Measurements from ENCODE around the gene YTHDF2. TPM values are rescaled to one million over a fixed set of nuclear protein-coding genes. Genes with fewer than 3 reads are reported as not detected.

The YTHDF2 gene
- total RNA-seq, 1 experiment from 2014 or later, result 51.5 TPM

- no TSS peak for BruUV-seq (replicated peaks)
Observed at GRCh38 chr1:28803662-28804061, 66.9 kb downstream of the YTHDF2 start.

DNA sequence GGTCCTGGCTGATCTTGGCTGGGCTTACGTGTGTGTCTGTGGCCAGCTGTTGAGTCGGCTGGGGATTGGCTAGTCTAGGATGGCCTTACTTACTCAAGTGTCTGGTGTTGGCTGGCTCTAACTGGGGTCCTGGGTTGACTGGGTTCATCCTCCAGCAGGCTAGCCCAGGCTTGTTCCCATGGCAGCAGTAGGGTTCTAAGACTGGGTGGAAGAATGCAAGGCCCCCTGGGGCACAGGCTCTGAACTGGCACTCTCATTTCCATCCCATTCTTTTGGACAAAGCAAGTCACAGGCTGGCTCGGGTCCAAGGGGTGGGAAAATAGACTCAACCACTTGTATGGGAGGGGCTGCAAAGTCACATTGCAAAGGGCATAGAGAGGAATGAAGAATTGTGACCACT is 67.3 kb downstream of the YTHDF2 start:
- no TSS peak for BruUV-seq (replicated peaks)
- Histone ChIP-seq H3K4me1 (no peaks in the 10 kb centered on the region), H3K4me3 (ENCODE audit: low read depth, low read length) (no peak overlapping the region), H3K36me3 (ENCODE audit: control insufficient read depth, insufficient read depth, low read length) (no peaks in the 10 kb centered on the region), H3K27me3 (replicated peaks; ENCODE audit: control insufficient read depth, insufficient read depth, low read length) (no peaks in the 10 kb centered on the region), H3K9me3 (no peaks in the 10 kb centered on the region)
- Mint-ChIP-seq H3K27ac (ENCODE audit: unreplicated experiment) (no peak overlapping the region), H3K4me3 (ENCODE audit: unreplicated experiment) (no peak overlapping the region), H3K36me3 (ENCODE audit: insufficient read depth, unreplicated experiment) (no peaks in the 10 kb centered on the region), H3K27me3 (ENCODE audit: insufficient read depth, unreplicated experiment) (no peaks in the 10 kb centered on the region), H3K9me3 (ENCODE audit: unreplicated experiment) (no peaks in the 10 kb centered on the region), H3K4me1 (ENCODE audit: low read depth, unreplicated experiment) (no peaks in the 10 kb centered on the region)
- intact Hi-C loops (cut with micrococcal nuclease; ENCODE audit: unreplicated experiment), result no loop called here
- CTCF ChIA-PET, result no interaction called here
- no peak for DNase-seq
- TF ChIP-seq, protein P1, sequence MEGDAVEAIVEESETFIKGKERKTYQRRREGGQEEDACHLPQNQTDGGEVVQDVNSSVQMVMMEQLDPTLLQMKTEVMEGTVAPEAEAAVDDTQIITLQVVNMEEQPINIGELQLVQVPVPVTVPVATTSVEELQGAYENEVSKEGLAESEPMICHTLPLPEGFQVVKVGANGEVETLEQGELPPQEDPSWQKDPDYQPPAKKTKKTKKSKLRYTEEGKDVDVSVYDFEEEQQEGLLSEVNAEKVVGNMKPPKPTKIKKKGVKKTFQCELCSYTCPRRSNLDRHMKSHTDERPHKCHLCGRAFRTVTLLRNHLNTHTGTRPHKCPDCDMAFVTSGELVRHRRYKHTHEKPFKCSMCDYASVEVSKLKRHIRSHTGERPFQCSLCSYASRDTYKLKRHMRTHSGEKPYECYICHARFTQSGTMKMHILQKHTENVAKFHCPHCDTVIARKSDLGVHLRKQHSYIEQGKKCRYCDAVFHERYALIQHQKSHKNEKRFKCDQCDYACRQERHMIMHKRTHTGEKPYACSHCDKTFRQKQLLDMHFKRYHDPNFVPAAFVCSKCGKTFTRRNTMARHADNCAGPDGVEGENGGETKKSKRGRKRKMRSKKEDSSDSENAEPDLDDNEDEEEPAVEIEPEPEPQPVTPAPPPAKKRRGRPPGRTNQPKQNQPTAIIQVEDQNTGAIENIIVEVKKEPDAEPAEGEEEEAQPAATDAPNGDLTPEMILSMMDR (IDR thresholded peaks at IDR 0.05; ENCODE audit: insufficient read depth in 1 of 2, low read depth in 1 of 2, low read length in 1 of 2, severe bottlenecking in 1 of 2, unreplicated experiment in 1 of 2), result no peak
- POLR2A ChIA-PET, result no interaction called here

More at GRCh38 chr1:28803662-28804061, 66.9 kb downstream of the YTHDF2 start:
- H3K4me1 ChIP-seq, result no peaks in the 10 kb centered on the region
- no peaks in the 10 kb centered on the region for H3K9me3 ChIP-seq
- TF ChIP-seq, protein P1 (IDR thresholded peaks at IDR 0.05; ENCODE audit: insufficient read depth in 1 of 2, low read depth in 1 of 2, low read length in 1 of 2, severe bottlenecking in 1 of 2, unreplicated experiment in 1 of 2), result no peak
- intact Hi-C loops (cut with micrococcal nuclease; ENCODE audit: unreplicated experiment), result no loop called here
- Mint-ChIP-seq H3K4me3 (ENCODE audit: unreplicated experiment) (no peak overlapping the region), H3K4me1 (ENCODE audit: low read depth, unreplicated experiment) (no peaks in the 10 kb centered on the region), H3K27me3 (ENCODE audit: insufficient read depth, unreplicated experiment) (no peaks in the 10 kb centered on the region), H3K36me3 (ENCODE audit: insufficient read depth, unreplicated experiment) (no peaks in the 10 kb centered on the region), H3K27ac (ENCODE audit: unreplicated experiment) (no peak overlapping the region), H3K9me3 (ENCODE audit: unreplicated experiment) (no peaks in the 10 kb centered on the region)
- H3K4me3 ChIP-seq (ENCODE audit: low read depth, low read length), result no peak overlapping the region
- DNase-seq, result no peak
- CTCF ChIA-PET, result interaction anchor here (1.2 kb wide), 1 partner anchor 74 kb away, joined by 4 read pairs; no protein-coding TSS in a partner anchor
- no peaks in the 10 kb centered on the region for H3K27me3 ChIP-seq (replicated peaks; ENCODE audit: control insufficient read depth, insufficient read depth, low read length)
- POLR2A ChIA-PET, result no interaction called here
- H3K36me3 ChIP-seq (ENCODE audit: control insufficient read depth, insufficient read depth, low read length), result no peaks in the 10 kb centered on the region

- POLR2A ChIA-PET, result no interaction called here
- intact Hi-C loops (cut with micrococcal nuclease; ENCODE audit: unreplicated experiment), result no loop called here
- Mint-ChIP-seq H3K9me3 (ENCODE audit: unreplicated experiment) (no peaks in the 10 kb centered on the region), H3K27me3 (ENCODE audit: insufficient read depth, unreplicated experiment) (peaks cover 4% of the 10 kb centered on the region), H3K27ac (ENCODE audit: unreplicated experiment) (no peak overlapping the region), H3K4me1 (ENCODE audit: low read depth, unreplicated experiment) (no peaks in the 10 kb centered on the region), H3K4me3 (ENCODE audit: unreplicated experiment) (no peak overlapping the region), H3K36me3 (ENCODE audit: insufficient read depth, unreplicated experiment) (no peaks in the 10 kb centered on the region)
- TF ChIP-seq, protein P1 (IDR thresholded peaks at IDR 0.05; ENCODE audit: insufficient read depth in 1 of 2, low read depth in 1 of 2, low read length in 1 of 2, severe bottlenecking in 1 of 2, unreplicated experiment in 1 of 2), result no peak
- H3K36me3 ChIP-seq (ENCODE audit: control insufficient read depth, insufficient read depth, low read length), result no peaks in the 10 kb centered on the region
- H3K4me3 ChIP-seq (ENCODE audit: low read depth, low read length), result no peak overlapping the region
- no peaks in the 10 kb centered on the region for H3K9me3 ChIP-seq
- H3K27me3 ChIP-seq (replicated peaks; ENCODE audit: control insufficient read depth, insufficient read depth, low read length), result no peaks in the 10 kb centered on the region
- H3K4me1 ChIP-seq, result no peaks in the 10 kb centered on the region
- no TSS peak for BruUV-seq (replicated peaks)
- DNase-seq, result no peak
- CTCF ChIA-PET, result no interaction called here
Observed at GRCh38 chr1:28807046-28807445, 70.3 kb downstream of the YTHDF2 start.
